HG03342 (cell line): Measurements from ENCODE around the gene KIR2DL3.
"Not testable (repeated sequence)": the region's sequence is repeated elsewhere in the genome, so short reads cannot be mapped to it uniquely, and the experiment has no call there.

Experiments used
- ATAC-seq: cut with Tn5 transposase; IDR thresholded peaks from one replicate; pipeline ENCODE4 v1.9.1; 2021; ENCODE audit warnings: mild to moderate bottlenecking, moderate library complexity; ENCODE audit not compliant: unreplicated experiment

Gene KIR2DL3

GRCh38 chr19:54786091-54786723 lies 47.9 kb downstream of the KIR2DL3 start:
- not testable (repeated sequence) for ATAC-seq

GRCh38 chr19:54788154-54788553 lies 49.8 kb downstream of the KIR2DL3 start:
- not testable (repeated sequence) for ATAC-seq

- no peak for ATAC-seq
These were observed 52.4 kb downstream of the KIR2DL3 start for GRCh38 chr19:54790711-54791110.

DNA sequence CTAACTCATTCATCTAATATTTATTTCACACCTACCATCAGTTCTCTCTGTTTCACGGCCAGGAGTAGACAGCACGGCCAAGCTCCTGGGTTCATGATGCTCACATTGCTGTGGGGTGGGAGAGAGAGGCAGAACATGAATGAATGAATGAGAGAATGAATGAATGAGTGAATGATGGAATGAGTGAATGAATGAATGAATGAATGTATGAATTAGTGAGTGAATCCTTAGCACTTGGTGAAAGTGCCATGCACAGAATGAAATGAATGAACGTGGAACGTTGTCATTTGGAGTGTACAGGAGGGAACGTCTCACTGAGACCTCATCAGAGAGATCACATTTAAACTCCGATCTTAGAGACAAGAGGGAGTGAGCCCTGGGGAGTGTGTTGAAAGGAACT lies 53.2 kb downstream of the KIR2DL3 start:
- ATAC-seq = no peak

DNA sequence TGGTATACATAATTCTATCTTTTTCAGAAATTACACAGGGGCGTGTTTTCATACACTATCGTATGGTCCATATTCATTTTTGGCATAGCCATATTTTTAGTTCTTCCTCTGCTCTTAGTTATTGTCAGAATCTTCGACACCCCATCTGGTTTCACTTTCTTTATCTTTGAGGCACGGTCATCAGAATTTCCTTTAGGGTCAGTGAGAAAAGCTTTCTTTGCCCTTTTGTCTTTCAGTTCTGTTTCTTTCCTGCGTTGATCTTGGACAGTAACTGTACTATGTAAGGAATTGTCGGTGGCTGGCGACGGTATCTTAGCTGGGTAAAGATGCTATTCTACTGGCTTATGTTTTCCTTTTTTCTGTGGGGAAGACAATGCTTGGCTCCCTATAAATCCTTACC lies 54.5 kb downstream of the KIR2DL3 start:
- no peak for ATAC-seq

DNA sequence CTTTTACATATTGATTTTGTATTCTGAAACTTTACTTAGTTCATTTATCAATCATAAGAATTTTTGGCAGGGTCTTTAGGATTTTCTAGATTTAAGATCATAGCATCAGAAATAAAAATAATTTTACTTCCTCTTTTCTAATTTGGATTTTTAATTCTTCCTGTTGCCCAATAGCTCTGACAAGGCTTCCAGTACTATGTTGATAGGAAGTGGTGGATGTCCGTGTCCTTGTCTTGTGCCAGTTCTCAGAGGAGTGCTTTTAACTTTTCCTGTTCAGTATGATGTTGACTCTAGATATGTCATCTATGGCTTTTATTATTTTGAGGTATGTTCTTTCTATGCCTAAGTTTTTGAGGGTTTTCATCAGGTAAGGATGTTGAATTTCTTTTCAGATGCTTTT lies 57.4 kb downstream of the KIR2DL3 start:
- ATAC-seq = no peak
